ENCODE results near the gene CDH12.
"Not testable (repeated sequence)": the region's sequence is repeated elsewhere in the genome, so short reads cannot be mapped to it uniquely, and the experiment has no call there.

GRCh38 chr5:22187632-22188228 lies 665.4 kb downstream of the CDH12 start:
- not testable (repeated sequence) for TF ChIP-seq EZH2 (IDR thresholded peaks at IDR 0.05; ENCODE audit: insufficient read depth, low read length)
- TF ChIP-seq, protein P1, sequence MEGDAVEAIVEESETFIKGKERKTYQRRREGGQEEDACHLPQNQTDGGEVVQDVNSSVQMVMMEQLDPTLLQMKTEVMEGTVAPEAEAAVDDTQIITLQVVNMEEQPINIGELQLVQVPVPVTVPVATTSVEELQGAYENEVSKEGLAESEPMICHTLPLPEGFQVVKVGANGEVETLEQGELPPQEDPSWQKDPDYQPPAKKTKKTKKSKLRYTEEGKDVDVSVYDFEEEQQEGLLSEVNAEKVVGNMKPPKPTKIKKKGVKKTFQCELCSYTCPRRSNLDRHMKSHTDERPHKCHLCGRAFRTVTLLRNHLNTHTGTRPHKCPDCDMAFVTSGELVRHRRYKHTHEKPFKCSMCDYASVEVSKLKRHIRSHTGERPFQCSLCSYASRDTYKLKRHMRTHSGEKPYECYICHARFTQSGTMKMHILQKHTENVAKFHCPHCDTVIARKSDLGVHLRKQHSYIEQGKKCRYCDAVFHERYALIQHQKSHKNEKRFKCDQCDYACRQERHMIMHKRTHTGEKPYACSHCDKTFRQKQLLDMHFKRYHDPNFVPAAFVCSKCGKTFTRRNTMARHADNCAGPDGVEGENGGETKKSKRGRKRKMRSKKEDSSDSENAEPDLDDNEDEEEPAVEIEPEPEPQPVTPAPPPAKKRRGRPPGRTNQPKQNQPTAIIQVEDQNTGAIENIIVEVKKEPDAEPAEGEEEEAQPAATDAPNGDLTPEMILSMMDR (IDR thresholded peaks at IDR 0.05; ENCODE audit: insufficient read depth, low read depth, low read length): not testable (repeated sequence)
